Upper lobe of left lung (tissue), 4 donors: ENCODE measurements around the gene BCL2L14.

ENCODE experiments used
- POLR2A ChIP-seq, 4 donors: fragments of 450-650 bp; IDR thresholded peaks; one replicate each; pipeline ENCODE4 v1.5.1; 2016 to 2017; ENCODE audit warnings: antibody characterized with exemption in 4 of 4, mild to moderate bottlenecking in 2 of 4
- TF ChIP-seq, protein P1 (sequence below), 6 experiments: fragments of 450-650 bp in 4 of 6; fragments of 200-600 bp in 2 of 6; sonication (generic) in 2 of 6; IDR thresholded peaks; one replicate each; pipeline ENCODE4 v1.5.1; 2016 to 2019; ENCODE audit warnings: antibody characterized with exemption in 6 of 6

DNA sequence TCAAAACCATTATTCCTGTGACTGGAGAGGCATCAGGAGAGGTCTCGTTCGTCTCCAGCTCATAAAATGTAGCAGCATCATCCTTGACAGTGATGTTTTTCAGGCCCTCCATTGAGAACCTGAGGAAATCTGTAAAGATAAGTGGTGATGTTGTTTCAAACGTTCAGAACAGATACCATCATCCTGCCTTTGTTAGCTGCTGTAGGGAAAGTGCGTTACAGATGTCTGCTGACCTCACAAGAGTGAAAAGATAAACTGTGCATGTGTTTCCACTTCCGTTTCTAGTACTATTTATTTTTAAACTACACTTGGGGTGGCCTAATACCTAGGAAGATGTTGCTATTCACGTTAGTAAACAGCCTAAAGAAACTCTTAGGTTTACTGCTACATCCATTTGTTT is 28.4 kb downstream of the BCL2L14 start:
- TF ChIP-seq, protein P1, sequence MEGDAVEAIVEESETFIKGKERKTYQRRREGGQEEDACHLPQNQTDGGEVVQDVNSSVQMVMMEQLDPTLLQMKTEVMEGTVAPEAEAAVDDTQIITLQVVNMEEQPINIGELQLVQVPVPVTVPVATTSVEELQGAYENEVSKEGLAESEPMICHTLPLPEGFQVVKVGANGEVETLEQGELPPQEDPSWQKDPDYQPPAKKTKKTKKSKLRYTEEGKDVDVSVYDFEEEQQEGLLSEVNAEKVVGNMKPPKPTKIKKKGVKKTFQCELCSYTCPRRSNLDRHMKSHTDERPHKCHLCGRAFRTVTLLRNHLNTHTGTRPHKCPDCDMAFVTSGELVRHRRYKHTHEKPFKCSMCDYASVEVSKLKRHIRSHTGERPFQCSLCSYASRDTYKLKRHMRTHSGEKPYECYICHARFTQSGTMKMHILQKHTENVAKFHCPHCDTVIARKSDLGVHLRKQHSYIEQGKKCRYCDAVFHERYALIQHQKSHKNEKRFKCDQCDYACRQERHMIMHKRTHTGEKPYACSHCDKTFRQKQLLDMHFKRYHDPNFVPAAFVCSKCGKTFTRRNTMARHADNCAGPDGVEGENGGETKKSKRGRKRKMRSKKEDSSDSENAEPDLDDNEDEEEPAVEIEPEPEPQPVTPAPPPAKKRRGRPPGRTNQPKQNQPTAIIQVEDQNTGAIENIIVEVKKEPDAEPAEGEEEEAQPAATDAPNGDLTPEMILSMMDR (IDR thresholded peaks at IDR 0.05), result no peak
- TF ChIP-seq POLR2A (IDR thresholded peaks at IDR 0.05), result no peak
